ENCODE results near the gene PGAM2.

PGAM2 gene

GRCh38 chr7:44080118-44080517 is 14.8 kb upstream of the PGAM2 start:
- Mint-ChIP-seq H3K27me3 (no peaks in the 10 kb centered on the region), H3K27ac (no peak overlapping the region), H3K9me3 (no peaks in the 10 kb centered on the region), H3K4me3 (no peak overlapping the region), H3K4me1 (peaks cover 31% of the 10 kb centered on the region), H3K36me3 (peaks cover 5% of the 10 kb centered on the region)

GRCh38 chr7:44079331-44080021 is 14.1 kb upstream of the PGAM2 start:
- H3K27ac Mint-ChIP-seq, result no peak overlapping the region
- no peaks in the 10 kb centered on the region for H3K27me3 Mint-ChIP-seq
- H3K4me1 Mint-ChIP-seq, result peaks cover 31% of the 10 kb centered on the region
- peaks cover 5% of the 10 kb centered on the region for H3K36me3 Mint-ChIP-seq
- H3K9me3 Mint-ChIP-seq, result no peaks in the 10 kb centered on the region
- no peak overlapping the region for H3K4me3 Mint-ChIP-seq

GRCh38 chr7:44078521-44078920 is 13.2 kb upstream of the PGAM2 start:
- Mint-ChIP-seq H3K27me3 (no peaks in the 10 kb centered on the region), H3K4me1 (peaks cover 25% of the 10 kb centered on the region), H3K27ac (no peak overlapping the region), H3K9me3 (no peaks in the 10 kb centered on the region), H3K36me3 (peaks cover 5% of the 10 kb centered on the region), H3K4me3 (no peak overlapping the region)

- Mint-ChIP-seq H3K36me3 (peaks cover 5% of the 10 kb centered on the region), H3K27ac (peak overlapping the region; percentile 57), H3K4me3 (peak overlapping the region; percentile 53), H3K27me3 (no peaks in the 10 kb centered on the region), H3K9me3 (no peaks in the 10 kb centered on the region), H3K4me1 (peaks cover 24% of the 10 kb centered on the region)
Measured at GRCh38 chr7:44077681-44078091, 12.3 kb upstream of the PGAM2 start.

GRCh38 chr7:44077061-44077460 is 11.7 kb upstream of the PGAM2 start:
- H3K27me3 Mint-ChIP-seq, result no peaks in the 10 kb centered on the region
- peaks cover 5% of the 10 kb centered on the region for H3K36me3 Mint-ChIP-seq
- H3K27ac Mint-ChIP-seq, result no peak overlapping the region
- peaks cover 28% of the 10 kb centered on the region for H3K4me1 Mint-ChIP-seq
- no peaks in the 10 kb centered on the region for H3K9me3 Mint-ChIP-seq
- no peak overlapping the region for H3K4me3 Mint-ChIP-seq

GRCh38 chr7:44076101-44076895 is 10.9 kb upstream of the PGAM2 start:
- no peaks in the 10 kb centered on the region for H3K9me3 Mint-ChIP-seq
- H3K4me3 Mint-ChIP-seq, result no peak overlapping the region
- peaks cover 27% of the 10 kb centered on the region for H3K4me1 Mint-ChIP-seq
- no peaks in the 10 kb centered on the region for H3K27me3 Mint-ChIP-seq
- H3K27ac Mint-ChIP-seq, result no peak overlapping the region
- peaks cover 4% of the 10 kb centered on the region for H3K36me3 Mint-ChIP-seq

- Mint-ChIP-seq H3K36me3 (peaks cover 2% of the 10 kb centered on the region), H3K27ac (no peak overlapping the region), H3K4me3 (no peak overlapping the region), H3K27me3 (no peaks in the 10 kb centered on the region), H3K9me3 (no peaks in the 10 kb centered on the region), H3K4me1 (peaks cover 19% of the 10 kb centered on the region)
Measured at GRCh38 chr7:44075296-44076075, 10.1 kb upstream of the PGAM2 start.

GRCh38 chr7:44074349-44074695 is 9.0 kb upstream of the PGAM2 start:
- H3K36me3 Mint-ChIP-seq, result peaks cover 2% of the 10 kb centered on the region
- no peak overlapping the region for H3K4me3 Mint-ChIP-seq
- H3K9me3 Mint-ChIP-seq, result no peaks in the 10 kb centered on the region
- H3K4me1 Mint-ChIP-seq, result peaks cover 19% of the 10 kb centered on the region
- no peaks in the 10 kb centered on the region for H3K27me3 Mint-ChIP-seq
- H3K27ac Mint-ChIP-seq, result no peak overlapping the region

GRCh38 chr7:44073664-44074348 is 8.4 kb upstream of the PGAM2 start:
- no peak overlapping the region for H3K27ac Mint-ChIP-seq
- peaks cover 2% of the 10 kb centered on the region for H3K36me3 Mint-ChIP-seq
- peaks cover 23% of the 10 kb centered on the region for H3K4me1 Mint-ChIP-seq
- H3K4me3 Mint-ChIP-seq, result no peak overlapping the region
- no peaks in the 10 kb centered on the region for H3K9me3 Mint-ChIP-seq
- no peaks in the 10 kb centered on the region for H3K27me3 Mint-ChIP-seq

- Mint-ChIP-seq H3K4me3 (no peak overlapping the region), H3K36me3 (no peaks in the 10 kb centered on the region), H3K4me1 (peaks cover 26% of the 10 kb centered on the region), H3K27me3 (no peaks in the 10 kb centered on the region), H3K9me3 (no peaks in the 10 kb centered on the region), H3K27ac (no peak overlapping the region)
Measured at GRCh38 chr7:44072364-44073231, 7.2 kb upstream of the PGAM2 start.

- no peak overlapping the region for H3K4me3 Mint-ChIP-seq
- H3K27ac Mint-ChIP-seq, result no peak overlapping the region
- H3K27me3 Mint-ChIP-seq, result no peaks in the 10 kb centered on the region
- H3K9me3 Mint-ChIP-seq, result no peaks in the 10 kb centered on the region
- H3K4me1 Mint-ChIP-seq, result peaks cover 30% of the 10 kb centered on the region
- H3K36me3 Mint-ChIP-seq, result no peaks in the 10 kb centered on the region
Measured at GRCh38 chr7:44071726-44072363, 6.5 kb upstream of the PGAM2 start.

- no peaks in the 10 kb centered on the region for H3K27me3 Mint-ChIP-seq
- no peaks in the 10 kb centered on the region for H3K9me3 Mint-ChIP-seq
- no peaks in the 10 kb centered on the region for H3K36me3 Mint-ChIP-seq
- H3K4me1 Mint-ChIP-seq, result peaks cover 44% of the 10 kb centered on the region
- H3K27ac Mint-ChIP-seq, result peak overlapping the region; percentile 38
- H3K4me3 Mint-ChIP-seq, result no peak overlapping the region
Measured at GRCh38 chr7:44068054-44068453, 2.7 kb upstream of the PGAM2 start.

GRCh38 chr7:44067064-44067951 is 1.9 kb upstream of the PGAM2 start:
- H3K9me3 Mint-ChIP-seq, result no peaks in the 10 kb centered on the region
- H3K27ac Mint-ChIP-seq, result peak overlapping the region; percentile 31
- H3K27me3 Mint-ChIP-seq, result no peaks in the 10 kb centered on the region
- H3K4me3 Mint-ChIP-seq, result no peak overlapping the region
- H3K4me1 Mint-ChIP-seq, result peaks cover 41% of the 10 kb centered on the region
- no peaks in the 10 kb centered on the region for H3K36me3 Mint-ChIP-seq

Data from activated naive CD4-positive, alpha-beta T cell treated with anti-CD3 and anti-CD28 coated beads, Interleukin-2, amount 50 U/mL, for 24 hours (primary cell).